NAMALWA (cell line): ENCODE measurements around the gene S100A2.
"Not testable (repeated sequence)": the region's sequence is repeated elsewhere in the genome, so short reads cannot be mapped to it uniquely, and the experiment has no call there.

Source experiments
- DNase-seq: peaks from one replicate; pipeline ENCODE4 v3.0.0-alpha.2; 2015; ENCODE audit warnings: low spot score

S100A2 gene

DNA sequence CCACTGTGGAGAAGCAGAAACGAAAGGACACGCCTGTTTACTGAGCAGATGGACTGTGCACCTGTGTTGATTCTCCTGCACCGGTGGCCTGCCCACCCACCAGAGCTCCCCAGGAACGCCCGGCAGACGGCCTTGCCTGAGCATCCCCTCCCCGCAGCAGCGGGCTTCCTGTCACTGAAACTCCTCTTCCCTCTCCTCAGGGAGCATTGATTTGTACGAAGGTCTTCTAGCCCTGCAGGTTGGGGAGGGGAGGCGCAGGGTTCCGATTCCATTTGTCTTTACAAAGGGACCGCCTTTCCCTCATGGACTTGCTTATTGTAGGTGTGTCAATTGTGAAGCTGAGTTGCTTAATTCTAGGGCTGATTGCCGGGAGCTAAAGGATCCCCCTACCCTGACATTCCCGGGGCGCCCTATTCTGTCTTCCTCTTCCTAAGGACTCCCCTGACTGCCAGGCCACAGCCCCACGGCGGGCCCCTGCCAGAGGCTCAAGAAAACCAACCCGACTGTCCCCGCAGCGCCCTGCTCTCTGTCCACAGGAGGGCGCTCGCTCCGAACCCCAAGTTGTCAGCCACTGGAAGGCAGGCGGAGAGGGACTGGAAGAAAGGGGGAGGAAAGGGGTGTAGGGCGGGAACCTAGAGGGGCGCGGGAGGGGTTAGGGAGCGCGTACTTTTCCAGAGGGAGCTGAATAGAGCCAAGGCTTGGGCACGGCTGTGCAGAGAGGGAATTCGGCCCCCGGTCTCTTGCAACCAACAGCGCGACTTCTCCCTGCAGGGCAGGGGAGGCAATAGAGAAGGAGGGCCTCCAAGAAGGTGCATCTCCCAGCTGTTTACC, 32.7 kb downstream of the S100A2 start:
- peak; percentile 83 for DNase-seq

DNA sequence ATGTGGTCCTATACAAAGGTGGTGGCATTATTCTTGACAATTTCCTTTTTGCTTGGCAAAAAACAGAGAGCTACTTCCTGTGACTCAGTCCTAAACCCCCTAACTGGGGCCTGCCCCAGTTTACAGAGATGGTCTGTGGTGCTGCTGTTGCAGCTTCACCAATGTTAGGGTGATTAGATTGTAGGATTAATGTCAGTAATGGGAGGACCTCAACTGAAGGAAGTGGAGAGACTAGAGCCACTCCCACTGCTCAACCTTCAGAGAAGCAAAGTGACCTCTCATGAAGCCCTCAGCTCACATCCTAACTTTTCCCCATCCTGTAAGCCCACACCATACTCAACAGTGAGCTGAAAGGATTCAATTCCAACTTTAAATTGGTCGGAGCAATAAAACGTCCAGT, 33.5 kb downstream of the S100A2 start:
- DNase-seq: no peak

- no peak for DNase-seq
These were observed 34.0 kb downstream of the S100A2 start for GRCh38 chr1:153531638-153532037.

- no peak for DNase-seq
These were observed 38.0 kb downstream of the S100A2 start for GRCh38 chr1:153527683-153528040.

DNA sequence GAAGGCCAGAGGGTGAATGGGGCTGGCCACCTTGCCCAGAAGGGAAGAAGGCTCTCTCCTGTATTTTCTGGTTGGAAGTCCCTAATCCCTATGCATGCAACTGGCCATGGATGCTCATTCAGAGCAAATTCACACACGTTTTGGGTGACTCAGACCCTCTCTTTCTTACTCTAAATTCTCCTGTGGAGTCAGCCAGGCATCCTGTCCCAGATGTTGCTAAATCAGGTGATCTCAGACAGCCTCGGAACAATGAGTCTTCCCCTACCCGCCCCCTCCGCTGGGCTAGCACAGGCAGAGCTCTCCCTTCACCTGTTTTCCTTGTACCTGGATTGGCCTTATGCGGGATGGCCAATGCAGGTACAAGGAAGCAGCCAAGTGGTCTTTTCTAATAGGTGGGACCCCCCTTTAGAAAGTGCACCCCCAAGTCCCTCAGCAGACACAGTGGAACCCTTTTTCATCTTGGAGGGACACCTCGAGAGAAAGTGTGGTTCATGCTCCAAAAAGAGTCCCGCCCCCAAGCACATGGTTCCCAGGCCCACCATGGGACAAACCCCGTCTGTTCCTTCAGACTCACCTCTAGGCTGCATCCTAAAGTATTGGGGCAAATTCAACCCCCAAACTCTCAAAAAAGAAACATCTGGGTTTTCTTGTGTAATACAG, 38.5 kb downstream of the S100A2 start:
- DNase-seq: no peak

GRCh38 chr1:153526132-153526543, 39.5 kb downstream of the S100A2 start:
- DNase-seq: no peak

DNA sequence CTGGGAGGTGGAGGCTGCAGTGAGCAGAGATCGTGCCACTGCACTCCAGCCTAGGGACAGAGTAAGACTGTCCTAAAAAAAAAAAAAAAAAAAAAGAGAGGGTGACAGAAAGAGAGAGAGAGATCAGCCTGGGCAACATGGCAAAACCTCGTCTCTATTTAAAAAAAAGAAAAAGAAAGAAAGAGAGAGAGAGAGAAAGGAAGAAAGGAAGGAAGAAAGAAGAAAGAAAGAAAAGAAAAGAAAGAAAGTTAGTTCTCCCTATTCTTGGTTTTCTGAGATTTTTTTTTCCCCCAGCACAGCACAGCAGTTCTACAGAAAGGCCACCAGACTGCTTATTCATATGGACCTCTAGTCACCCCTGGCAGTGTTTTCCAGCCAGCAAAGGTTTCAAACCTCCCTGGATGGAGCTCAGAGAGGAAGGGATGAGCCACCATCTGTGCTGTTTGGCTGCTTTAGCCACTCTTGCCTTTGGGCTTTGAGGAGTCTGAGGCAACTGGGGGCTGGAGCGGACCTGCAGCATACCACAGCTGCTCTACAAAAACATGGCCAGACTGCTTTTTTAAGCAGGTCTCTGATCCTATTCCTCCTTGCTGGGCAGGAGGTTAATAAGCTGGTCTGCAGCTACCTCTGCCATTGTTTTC, 40.4 kb downstream of the S100A2 start:
- DNase-seq: no peak

DNA sequence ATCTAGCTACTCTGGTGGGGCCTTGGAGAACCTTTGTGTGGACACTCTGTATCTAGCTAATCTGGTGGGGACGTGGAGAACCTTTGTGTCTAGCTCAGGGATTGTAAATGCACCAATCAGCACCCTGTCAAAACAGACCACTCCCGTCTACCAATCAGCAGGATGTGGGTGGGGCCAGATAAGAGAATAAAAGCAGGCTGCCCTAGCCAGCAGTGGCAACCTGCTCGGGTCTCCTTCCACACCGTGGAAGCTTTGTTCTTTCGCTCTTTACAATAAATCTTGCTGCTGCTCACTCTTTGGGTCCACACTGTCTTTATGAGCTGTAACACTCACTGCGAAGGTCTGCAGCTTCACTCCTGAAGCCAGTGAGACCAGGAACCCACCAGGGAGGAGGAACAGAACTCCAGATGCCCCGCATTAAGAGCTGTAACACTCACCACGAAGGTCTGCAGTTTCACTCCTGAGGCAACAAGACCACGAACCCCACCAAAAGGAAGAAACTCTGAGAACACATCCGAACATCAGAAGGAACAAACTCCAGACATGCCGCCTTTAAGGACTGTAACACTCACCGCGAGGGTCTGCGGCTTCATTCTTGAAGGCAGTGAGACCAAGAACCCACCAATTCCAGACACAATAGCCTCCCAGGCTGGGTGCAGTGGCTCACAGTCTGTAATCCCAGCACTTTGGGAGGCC, 43.1 kb downstream of the S100A2 start:
- not testable (repeated sequence) for DNase-seq

DNA sequence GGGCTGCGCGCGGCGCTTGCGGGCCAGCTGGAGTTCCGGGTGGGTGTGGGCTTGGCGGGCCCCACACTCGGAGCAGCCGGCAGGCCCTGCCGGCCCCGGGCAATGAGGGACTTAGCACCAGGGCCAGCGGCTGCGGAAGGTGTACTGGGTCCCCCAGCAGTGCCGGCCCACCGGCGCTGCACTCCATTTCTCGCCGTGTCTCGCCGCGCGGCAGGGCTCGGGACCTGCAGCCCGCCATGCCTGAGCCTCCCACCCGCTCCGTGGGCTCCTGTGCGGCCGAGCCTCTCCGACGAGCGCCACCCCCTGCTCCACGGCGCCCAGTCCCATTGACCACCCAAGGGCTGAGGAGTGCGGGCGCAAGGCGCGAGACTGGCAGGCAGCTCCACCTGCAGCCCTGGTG, 43.8 kb downstream of the S100A2 start:
- not testable (repeated sequence) for DNase-seq

DNA sequence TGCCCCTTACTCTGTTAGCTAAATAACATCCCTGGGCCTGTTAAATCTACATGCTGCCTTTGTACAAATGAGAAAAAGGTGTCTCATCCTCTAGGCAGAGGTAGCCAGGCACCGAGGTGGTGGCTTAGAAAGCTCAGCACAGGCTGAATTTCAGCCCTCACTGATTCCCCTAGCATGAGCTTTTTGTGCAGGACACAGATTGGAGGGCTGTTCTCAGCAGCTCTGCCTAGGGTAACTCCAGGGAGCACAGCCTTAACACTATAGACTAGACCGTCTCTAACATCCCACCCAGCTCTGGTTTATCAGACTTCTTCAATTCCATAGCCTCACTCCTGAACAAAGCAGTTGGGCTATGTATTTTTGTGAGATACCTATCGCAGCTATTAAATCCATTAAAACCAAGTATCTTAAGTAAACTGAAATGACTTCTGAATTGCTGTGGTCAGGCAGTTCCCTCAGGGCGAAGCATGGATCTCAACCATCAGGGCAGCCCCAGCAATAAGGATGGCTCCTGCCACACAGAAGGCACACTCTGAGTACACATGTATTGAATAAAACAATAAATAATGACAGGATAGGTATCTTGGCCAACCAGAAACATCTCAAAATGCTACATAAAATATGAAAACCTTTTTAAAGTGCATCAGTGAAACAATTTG, 44.7 kb downstream of the S100A2 start:
- no peak for DNase-seq

DNA sequence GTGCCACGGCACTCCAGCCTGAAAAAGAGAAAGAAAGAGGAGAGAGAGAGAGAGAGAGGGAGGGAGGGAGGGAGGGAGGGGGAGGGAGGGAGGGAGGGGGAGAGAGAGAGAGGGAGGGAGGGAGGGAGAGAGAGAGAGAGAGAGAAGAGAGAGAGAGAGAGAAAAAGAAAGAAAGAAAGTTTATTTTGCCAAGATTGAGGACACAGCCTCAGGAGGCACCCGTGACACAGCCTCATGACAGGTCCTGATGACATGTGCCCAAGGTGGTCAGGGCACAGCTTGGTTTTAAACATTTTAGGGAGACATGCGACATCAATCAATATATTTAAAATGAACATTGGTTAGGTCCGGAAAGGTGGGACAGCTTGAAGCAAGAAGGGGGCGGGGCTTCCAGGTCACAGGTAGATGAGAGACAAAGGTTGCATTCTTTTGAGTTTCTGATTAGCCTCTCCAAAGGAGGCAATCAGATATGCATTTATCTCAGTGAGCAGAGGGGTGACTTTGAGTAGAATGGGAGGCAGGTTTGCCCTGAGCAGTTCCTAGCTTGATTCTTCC, 45.4 kb downstream of the S100A2 start:
- DNase-seq: not testable (repeated sequence)

GRCh38 chr1:153519242-153519641, 46.4 kb downstream of the S100A2 start:
- no peak for DNase-seq

GRCh38 chr1:153515504-153516394, 49.9 kb downstream of the S100A2 start:
- no peak for DNase-seq

DNA sequence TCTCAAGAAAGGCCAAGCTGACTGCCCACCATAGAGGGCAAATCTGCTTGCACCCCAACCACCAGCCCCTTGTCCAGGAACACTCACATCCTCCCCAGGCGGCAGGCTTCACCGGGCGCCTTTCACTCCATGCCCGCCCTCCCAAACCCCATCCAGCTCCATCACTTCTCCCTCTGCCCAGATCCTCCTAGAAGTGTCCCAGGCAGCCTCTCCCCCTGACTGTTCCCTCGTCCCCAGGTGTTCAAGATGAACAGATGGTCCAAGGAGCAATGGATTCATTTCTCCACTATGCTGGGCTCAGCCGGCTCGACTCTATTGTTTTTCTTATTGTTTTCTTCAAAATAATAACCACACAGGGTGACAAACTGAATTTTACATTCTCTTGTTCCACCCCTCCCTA, 52.0 kb downstream of the S100A2 start:
- DNase-seq: no peak

DNA sequence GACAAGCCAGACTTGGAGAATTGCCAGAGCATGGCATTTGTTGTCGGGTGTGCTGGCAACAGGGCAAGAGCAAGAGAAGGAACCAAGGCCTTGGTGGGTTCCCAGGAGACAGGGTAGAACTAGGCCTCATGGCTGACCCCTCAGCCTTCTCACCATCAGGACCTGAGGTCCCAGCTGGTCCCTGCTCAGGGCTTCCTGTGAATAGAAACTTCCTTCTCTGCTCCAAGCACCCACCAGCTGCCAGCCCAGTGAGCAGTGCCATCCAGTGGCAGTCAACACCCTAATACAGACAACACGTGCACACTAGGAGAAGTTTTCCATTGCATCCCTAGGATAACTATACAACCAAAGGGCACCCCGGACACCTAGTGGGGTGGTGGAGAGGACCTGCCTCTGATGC, 52.6 kb downstream of the S100A2 start:
- DNase-seq: no peak
